HepG2 (cell line): ENCODE results near the gene PDCD10. TPM values are rescaled to one million over a fixed set of nuclear protein-coding genes. Genes with fewer than 3 reads are reported as not detected.
A peak's percentile ranks its signal among the peaks of the same experiment; 100 is the strongest.

Experiments
- ATRX ChIP-seq: sonication (generic); formaldehyde crosslinking; IDR thresholded peaks from 2 replicates; pipeline ENCODE4 v1.4.0; 2020; ENCODE audit warnings: missing genetic modification reagents, borderline replicate concordance
- CENPT ChIP-seq: sonication (generic); formaldehyde crosslinking; IDR thresholded peaks from 2 replicates; pipeline ENCODE4 v1.8.0; 2022; ENCODE audit warnings: low read depth, mild to moderate bottlenecking, moderate library complexity, missing genetic modification reagents
- ETV6 ChIP-seq: sonication (generic); formaldehyde crosslinking; conservative IDR thresholded peaks from 2 replicates; pipeline ENCODE4 v1.4.0; 2020; ENCODE audit warnings: missing genetic modification reagents
- FIP1L1 ChIP-seq: fragments of 200-400 bp; formaldehyde crosslinking; IDR thresholded peaks from 2 replicates; pipeline ENCODE4 v1.6.1; 2018; ENCODE audit warnings: low read depth, mild to moderate bottlenecking, low read length, moderate library complexity, borderline replicate concordance; ENCODE audit not compliant: insufficient read depth
- KLF12 ChIP-seq: sonication (generic); formaldehyde crosslinking; IDR thresholded peaks from 2 replicates; pipeline ENCODE4 v1.4.0; 2020; ENCODE audit warnings: missing genetic modification reagents, borderline replicate concordance
- MTF1 ChIP-seq: sonication (generic); formaldehyde crosslinking; IDR thresholded peaks from 2 replicates; pipeline ENCODE4 v1.5.0; 2020; ENCODE audit warnings: missing genetic modification reagents
- MYC ChIP-seq: sonication (generic); formaldehyde crosslinking; IDR thresholded peaks from 2 replicates; pipeline ENCODE4 v1.9.0; 2021; ENCODE audit warnings: missing genetic modification reagents, borderline replicate concordance
- NCOA2 ChIP-seq: sonication (generic); formaldehyde crosslinking; IDR thresholded peaks from 2 replicates; pipeline ENCODE4 v1.8.0; 2022; ENCODE audit warnings: inconsistent platforms
- RFX1 ChIP-seq: fragments of 450-650 bp; IDR thresholded peaks from 2 replicates; pipeline ENCODE4 v1.6.1; 2017
- SMAD1 ChIP-seq: sonication (generic); formaldehyde crosslinking; IDR thresholded peaks from 2 replicates; pipeline ENCODE4 v1.4.0; 2020; ENCODE audit warnings: missing genetic modification reagents, low read depth, mild to moderate bottlenecking, borderline replicate concordance
- SPEN ChIP-seq: sonication (generic); formaldehyde crosslinking; IDR thresholded peaks from 2 replicates; pipeline ENCODE4 v1.5.1; 2020; ENCODE audit warnings: low read depth, mild to moderate bottlenecking, missing genetic modification reagents
- TBX2 ChIP-seq: sonication (generic); formaldehyde crosslinking; IDR thresholded peaks from 2 replicates; pipeline ENCODE4 v1.5.0; 2020; ENCODE audit warnings: missing genetic modification reagents, mild to moderate bottlenecking, borderline replicate concordance
- ZFP82 ChIP-seq: sonication (generic); formaldehyde crosslinking; IDR thresholded peaks from 2 replicates; pipeline ENCODE4 v1.5.1; 2020; ENCODE audit warnings: mild to moderate bottlenecking, missing genetic modification reagents, borderline replicate concordance
- ZIK1 ChIP-seq: sonication (generic); formaldehyde crosslinking; IDR thresholded peaks from 2 replicates; pipeline ENCODE4 v1.5.0; 2020; ENCODE audit warnings: mild to moderate bottlenecking, low read depth, missing genetic modification reagents, borderline replicate concordance
- ZNF20 ChIP-seq: sonication (generic); formaldehyde crosslinking; IDR thresholded peaks from 2 replicates; pipeline ENCODE4 v1.4.0; 2020; ENCODE audit warnings: mild to moderate bottlenecking, moderate library complexity, missing genetic modification reagents
- ZNF232 ChIP-seq: sonication (generic); formaldehyde crosslinking; IDR thresholded peaks from 2 replicates; pipeline ENCODE4 v1.4.0; 2020; ENCODE audit warnings: missing genetic modification reagents, borderline replicate concordance
- ZNF331 ChIP-seq: sonication (generic); formaldehyde crosslinking; IDR thresholded peaks from 2 replicates; pipeline ENCODE4 v1.4.0; 2020; ENCODE audit warnings: missing genetic modification reagents
- ZNF337 ChIP-seq: sonication (generic); formaldehyde crosslinking; IDR thresholded peaks from 2 replicates; pipeline ENCODE4 v1.5.1; 2020; ENCODE audit warnings: missing genetic modification reagents, low read depth, mild to moderate bottlenecking, borderline replicate concordance
- ZNF34 ChIP-seq: sonication (generic); formaldehyde crosslinking; IDR thresholded peaks from 2 replicates; pipeline ENCODE4 v1.4.0; 2020; ENCODE audit warnings: mild to moderate bottlenecking, missing genetic modification reagents, borderline replicate concordance
- ZNF460 ChIP-seq: sonication (generic); formaldehyde crosslinking; IDR thresholded peaks from 2 replicates; pipeline ENCODE4 v1.5.1; 2020; ENCODE audit warnings: missing genetic modification reagents, mild to moderate bottlenecking, borderline replicate concordance
- ZNF724P ChIP-seq: sonication (generic); formaldehyde crosslinking; IDR thresholded peaks from 2 replicates; pipeline ENCODE4 v1.8.0; 2022; ENCODE audit warnings: missing genetic modification reagents, borderline replicate concordance
- ZNF816 ChIP-seq: sonication (generic); formaldehyde crosslinking; IDR thresholded peaks from 2 replicates; pipeline ENCODE4 v1.8.0; 2022; ENCODE audit warnings: missing genetic modification reagents, mild to moderate bottlenecking, borderline replicate concordance
- ZNF850 ChIP-seq: sonication (generic); formaldehyde crosslinking; conservative IDR thresholded peaks from 2 replicates; pipeline ENCODE4 v1.9.0; 2021; ENCODE audit warnings: mild to moderate bottlenecking, missing genetic modification reagents
- polyA plus RNA-seq, 8 experiments: library from polyadenylated mRNA; depleted of rRNA in 3 of 8; stranded (reverse) in 7 of 8; unstranded in 1 of 8; fragments of >200 nt; fragmentation: Illumina TruSeq in 4 of 8; extraction: Trizol in 4 of 8; gene quantifications; 2 replicates each; pipeline versions ENCODE4 v1.2.1 to v1.2.3, GENCODE V29; 2011 to 2016; ENCODE audit warnings: low read depth in 4 of 8, missing spikeins in 1 of 8, mixed read lengths in 1 of 8; ENCODE audit not compliant: insufficient read depth in 1 of 8
- total RNA-seq, 5 experiments: library from RNA; depleted of rRNA; stranded (reverse); fragments of >200 nt; fragmentation: Illumina TruSeq; extraction: Trizol; gene quantifications; 2 replicates each; pipeline ENCODE4 v1.2.3, GENCODE V29; 2016; ENCODE audit warnings: low read depth in 1 of 5
- TF ChIP-seq, protein P1 (sequence below), 2 experiments: IDR thresholded peaks; 2 replicates each; pipeline ENCODE4 v1.6.1; 2011 to 2012; ENCODE audit warnings: low read length in 2 of 2, borderline replicate concordance in 1 of 2, low read depth in 1 of 2, mild to moderate bottlenecking in 1 of 2, moderate library complexity in 1 of 2
- TF ChIP-seq, protein P2 (sequence below): IDR thresholded peaks from 2 replicates; pipeline ENCODE4 v1.6.1; 2016; ENCODE audit warnings: mild to moderate bottlenecking

PDCD10 gene
- total and polyA plus RNA-seq, 2 of the 13 experiments (the other 11 are each of a cell fraction or from before 2014, with no cell fraction given): 48.5 to 53.9 TPM

DNA sequence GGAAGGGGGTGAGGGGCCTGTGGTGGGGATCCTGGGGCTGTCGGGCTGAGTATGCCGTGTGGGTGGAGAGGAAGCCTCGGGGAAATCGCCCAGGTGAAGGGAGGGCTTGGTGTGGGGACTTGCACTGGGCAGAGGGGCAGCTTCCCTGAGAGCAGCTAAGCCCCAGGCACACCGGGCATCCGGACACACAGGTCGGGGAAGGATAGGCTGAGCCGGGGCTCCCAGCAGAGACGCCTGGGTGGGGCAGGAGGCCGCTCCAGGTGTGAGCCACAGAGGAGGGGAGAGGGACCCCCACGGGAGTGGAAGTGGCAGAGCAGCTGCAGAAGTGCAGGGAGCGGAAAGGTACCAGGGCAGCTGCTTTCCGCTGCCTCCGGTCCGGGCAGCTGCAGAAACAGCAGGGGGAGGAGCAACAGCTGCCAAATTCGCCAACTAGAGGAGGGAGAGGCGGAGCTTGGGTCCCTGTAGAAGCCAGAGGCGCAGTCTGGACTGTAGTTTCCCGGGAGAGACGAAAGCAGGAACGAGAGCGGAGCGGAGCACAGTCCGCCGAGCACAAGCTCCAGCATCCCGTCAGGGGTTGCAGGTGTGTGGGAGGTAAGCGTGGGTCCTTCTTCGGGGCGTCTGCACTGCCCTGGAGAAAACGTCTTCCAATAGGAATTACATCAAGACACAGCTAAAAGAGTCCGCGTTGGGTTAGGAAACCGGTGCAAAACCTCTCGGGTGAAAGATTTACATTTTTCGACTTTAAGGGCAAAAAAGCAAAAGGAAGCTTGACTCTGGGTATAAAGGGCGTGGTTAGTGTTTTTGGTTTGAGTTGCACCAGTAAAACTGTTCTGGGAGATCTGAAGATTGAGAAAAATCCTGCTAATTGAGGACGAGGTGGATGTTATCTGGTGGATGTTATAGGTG lies 794 bp upstream of the PDCD10 start, which contains the start of gene SERPINI1 (continued):
- TF ChIP-seq KLF12 (CRISPR knock-in tag) (peak; percentile 68; the same call in 1 of the 2 replicates), ZNF20 (no peak), ZNF724P (CRISPR knock-in tag) (no peak; the same call in 1 of the 2 replicates), SMAD1 (CRISPR knock-in tag) (no peak), NCOA2 (CRISPR knock-in tag) (no peak), SPEN (CRISPR knock-in tag) (no peak), ZNF460 (CRISPR knock-in tag) (no peak), ZFP82 (CRISPR knock-in tag) (peak; percentile 76; the same call in 1 of the 2 replicates), TBX2 (CRISPR knock-in tag) (no peak), ZNF816 (CRISPR knock-in tag) (peak; percentile 83), ZIK1 (no peak), MYC (CRISPR knock-in tag) (peak; percentile 32; the same call in 1 of the 2 replicates), FIP1L1 (no peak), RFX1 (no peak), ATRX (CRISPR knock-in tag) (no peak), ZNF232 (CRISPR knock-in tag) (no peak), ZNF331 (CRISPR knock-in tag) (peak; percentile 71), CENPT (no peak), ZNF34 (no peak), ZNF850 (CRISPR knock-in tag) (no peak), MTF1 (CRISPR knock-in tag) (no peak), ETV6 (no peak; the same call in 1 of the 2 replicates), ZNF337 (CRISPR knock-in tag) (no peak; the same call in 1 of the 2 replicates)
- TF ChIP-seq, protein P1, sequence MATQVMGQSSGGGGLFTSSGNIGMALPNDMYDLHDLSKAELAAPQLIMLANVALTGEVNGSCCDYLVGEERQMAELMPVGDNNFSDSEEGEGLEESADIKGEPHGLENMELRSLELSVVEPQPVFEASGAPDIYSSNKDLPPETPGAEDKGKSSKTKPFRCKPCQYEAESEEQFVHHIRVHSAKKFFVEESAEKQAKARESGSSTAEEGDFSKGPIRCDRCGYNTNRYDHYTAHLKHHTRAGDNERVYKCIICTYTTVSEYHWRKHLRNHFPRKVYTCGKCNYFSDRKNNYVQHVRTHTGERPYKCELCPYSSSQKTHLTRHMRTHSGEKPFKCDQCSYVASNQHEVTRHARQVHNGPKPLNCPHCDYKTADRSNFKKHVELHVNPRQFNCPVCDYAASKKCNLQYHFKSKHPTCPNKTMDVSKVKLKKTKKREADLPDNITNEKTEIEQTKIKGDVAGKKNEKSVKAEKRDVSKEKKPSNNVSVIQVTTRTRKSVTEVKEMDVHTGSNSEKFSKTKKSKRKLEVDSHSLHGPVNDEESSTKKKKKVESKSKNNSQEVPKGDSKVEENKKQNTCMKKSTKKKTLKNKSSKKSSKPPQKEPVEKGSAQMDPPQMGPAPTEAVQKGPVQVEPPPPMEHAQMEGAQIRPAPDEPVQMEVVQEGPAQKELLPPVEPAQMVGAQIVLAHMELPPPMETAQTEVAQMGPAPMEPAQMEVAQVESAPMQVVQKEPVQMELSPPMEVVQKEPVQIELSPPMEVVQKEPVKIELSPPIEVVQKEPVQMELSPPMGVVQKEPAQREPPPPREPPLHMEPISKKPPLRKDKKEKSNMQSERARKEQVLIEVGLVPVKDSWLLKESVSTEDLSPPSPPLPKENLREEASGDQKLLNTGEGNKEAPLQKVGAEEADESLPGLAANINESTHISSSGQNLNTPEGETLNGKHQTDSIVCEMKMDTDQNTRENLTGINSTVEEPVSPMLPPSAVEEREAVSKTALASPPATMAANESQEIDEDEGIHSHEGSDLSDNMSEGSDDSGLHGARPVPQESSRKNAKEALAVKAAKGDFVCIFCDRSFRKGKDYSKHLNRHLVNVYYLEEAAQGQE (IDR thresholded peaks at IDR 0.05; ENCODE audit: borderline replicate concordance in 1 of 2, low read depth in 1 of 2, low read length in 2 of 2): peak in 1 of 2 experiments; percentile 79; a peak in 1 of 4 replicates
- TF ChIP-seq, protein P2, sequence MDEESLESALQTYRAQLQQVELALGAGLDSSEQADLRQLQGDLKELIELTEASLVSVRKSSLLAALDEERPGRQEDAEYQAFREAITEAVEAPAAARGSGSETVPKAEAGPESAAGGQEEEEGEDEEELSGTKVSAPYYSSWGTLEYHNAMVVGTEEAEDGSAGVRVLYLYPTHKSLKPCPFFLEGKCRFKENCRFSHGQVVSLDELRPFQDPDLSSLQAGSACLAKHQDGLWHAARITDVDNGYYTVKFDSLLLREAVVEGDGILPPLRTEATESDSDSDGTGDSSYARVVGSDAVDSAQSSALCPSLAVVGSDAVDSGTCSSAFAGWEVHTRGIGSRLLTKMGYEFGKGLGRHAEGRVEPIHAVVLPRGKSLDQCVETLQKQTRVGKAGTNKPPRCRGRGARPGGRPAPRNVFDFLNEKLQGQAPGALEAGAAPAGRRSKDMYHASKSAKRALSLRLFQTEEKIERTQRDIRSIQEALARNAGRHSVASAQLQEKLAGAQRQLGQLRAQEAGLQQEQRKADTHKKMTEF (CRISPR knock-in tag): no peak
